ENCODE results near the gene PIK3CA.
"Not testable (repeated sequence)": the region's sequence is repeated elsewhere in the genome, so short reads cannot be mapped to it uniquely, and the experiment has no call there.

PIK3CA gene

GRCh38 chr3:179215550-179215949 is 67.4 kb downstream of the PIK3CA start:
- DNase-seq = not testable (repeated sequence)

DNA sequence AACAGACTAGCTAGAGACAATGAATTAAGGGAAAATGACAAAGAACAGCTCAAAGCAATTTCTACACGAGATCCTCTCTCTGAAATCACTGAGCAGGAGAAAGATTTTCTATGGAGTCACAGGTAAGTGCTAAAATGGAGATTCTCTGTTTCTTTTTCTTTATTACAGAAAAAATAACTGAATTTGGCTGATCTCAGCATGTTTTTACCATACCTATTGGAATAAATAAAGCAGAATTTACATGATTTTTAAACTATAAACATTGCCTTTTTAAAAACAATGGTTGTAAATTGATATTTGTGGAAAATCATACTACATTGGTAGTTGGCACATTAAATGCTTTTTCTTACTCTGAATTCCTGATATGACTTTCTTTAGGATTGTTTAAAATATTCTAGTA is 70.1 kb downstream of the PIK3CA start:
- DNase-seq = not testable (repeated sequence)

DNA sequence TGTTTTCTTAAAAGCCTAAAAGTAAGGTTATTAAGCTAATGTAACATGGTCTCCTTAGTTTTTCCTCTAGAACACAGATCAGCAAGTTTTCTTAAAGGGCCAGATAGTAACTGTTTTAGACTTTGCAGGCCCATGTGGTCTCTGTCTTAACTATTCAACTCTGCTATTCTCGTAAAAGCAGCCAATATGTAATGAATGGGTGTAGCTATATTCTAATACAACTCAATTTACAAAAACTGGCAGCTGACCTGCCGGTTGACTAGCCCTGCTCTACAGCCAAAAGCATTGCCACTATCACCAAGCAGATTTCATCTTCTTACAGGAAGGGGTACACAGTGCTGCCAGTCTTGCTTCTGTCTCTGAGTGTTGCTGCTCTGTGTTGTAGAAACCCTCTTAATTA is 75.4 kb downstream of the PIK3CA start:
- DNase-seq = no peak

DNA sequence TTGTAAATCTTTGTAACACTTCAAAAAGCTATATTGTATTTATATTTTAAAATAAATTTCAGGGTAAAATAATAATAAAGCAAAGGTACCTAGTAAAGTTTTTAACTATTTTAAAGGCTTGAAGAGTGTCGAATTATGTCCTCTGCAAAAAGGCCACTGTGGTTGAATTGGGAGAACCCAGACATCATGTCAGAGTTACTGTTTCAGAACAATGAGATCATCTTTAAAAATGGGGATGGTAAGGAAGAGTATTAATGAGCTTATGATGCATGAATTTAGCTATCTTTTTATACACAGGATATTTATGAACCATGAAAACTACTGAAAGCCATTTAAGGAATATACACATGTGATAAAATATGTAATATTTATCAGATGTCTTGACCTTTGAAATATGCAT is 76.4 kb downstream of the PIK3CA start:
- no peak for DNase-seq

DNA sequence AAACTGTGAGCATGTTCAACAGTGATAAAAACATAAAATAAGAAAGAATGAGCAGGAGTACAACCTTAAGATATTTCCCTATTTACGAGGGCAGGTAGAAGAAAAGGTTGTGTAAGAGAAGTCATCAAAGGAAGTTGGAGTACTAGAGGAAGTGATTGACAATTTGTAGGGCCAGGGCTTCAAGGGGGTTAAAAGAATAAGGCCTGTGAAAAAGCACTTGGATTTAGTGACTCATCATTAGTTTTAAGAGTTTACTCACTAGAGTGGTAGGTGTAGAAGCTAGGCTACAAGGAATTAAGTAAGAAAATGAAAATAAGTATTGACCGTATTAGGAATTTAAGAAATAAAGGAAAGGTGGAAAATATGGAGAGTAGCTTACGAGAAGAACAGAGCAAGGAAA is 79.2 kb downstream of the PIK3CA start:
- DNase-seq = no peak

DNA sequence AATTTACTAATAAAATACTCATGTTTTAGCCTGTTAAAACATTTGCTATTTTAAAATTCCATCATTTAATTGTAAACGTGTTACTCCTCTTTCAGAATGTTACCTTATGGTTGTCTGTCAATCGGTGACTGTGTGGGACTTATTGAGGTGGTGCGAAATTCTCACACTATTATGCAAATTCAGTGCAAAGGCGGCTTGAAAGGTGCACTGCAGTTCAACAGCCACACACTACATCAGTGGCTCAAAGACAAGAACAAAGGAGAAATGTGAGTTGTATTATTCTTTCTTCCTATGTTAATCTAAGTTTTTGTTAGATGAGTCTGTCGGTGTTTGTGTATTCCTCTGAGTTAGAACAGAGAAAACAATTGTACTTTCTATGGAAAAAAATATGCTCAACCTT is 81.0 kb downstream of the PIK3CA start:
- DNase-seq = no peak

DNA sequence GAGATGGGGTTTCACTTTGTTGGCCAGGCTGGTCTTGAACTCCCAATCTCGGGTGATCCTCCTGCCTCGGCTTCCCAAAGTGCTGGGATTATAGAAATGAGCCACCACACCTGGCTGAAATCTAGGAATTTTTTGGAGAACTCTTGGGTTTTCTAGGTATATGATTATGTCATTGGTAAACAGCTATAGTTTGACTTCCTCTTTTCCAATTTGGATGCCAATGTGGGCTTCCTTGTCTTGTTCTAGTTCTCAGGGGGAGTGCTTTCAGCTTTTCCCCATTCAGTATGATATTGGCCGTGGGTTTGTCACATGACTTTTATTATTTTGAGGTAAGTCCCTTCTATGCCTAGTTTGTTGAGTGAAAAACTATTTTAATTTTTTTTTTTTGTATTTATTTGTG is 84.9 kb downstream of the PIK3CA start:
- no peak for DNase-seq

DNA sequence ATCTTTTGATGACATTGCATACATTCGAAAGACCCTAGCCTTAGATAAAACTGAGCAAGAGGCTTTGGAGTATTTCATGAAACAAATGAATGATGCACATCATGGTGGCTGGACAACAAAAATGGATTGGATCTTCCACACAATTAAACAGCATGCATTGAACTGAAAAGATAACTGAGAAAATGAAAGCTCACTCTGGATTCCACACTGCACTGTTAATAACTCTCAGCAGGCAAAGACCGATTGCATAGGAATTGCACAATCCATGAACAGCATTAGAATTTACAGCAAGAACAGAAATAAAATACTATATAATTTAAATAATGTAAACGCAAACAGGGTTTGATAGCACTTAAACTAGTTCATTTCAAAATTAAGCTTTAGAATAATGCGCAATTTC is 86.0 kb downstream of the PIK3CA start:
- no peak for DNase-seq

GRCh38 chr3:179236669-179237301 is 88.6 kb downstream of the PIK3CA start:
- no peak for DNase-seq

DNA sequence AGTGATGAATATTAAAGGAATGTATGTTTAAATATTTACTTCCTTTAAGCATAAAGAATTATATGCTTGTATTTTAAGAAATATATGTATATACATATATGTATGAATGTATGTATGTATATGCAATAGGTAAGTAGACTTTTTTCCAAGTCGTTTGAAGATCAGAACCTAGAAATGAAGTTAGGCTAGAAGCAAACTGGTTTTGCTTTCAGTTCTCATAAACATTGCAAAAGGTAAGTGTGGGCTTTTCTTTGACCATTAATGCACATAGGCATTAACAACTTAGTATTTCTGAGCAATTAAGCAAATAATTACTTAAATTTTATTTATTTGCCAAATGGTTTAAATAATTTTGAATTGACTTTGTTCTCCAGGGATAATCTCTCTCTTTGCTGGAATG is 92.1 kb downstream of the PIK3CA start:
- not testable (repeated sequence) for DNase-seq

DNA sequence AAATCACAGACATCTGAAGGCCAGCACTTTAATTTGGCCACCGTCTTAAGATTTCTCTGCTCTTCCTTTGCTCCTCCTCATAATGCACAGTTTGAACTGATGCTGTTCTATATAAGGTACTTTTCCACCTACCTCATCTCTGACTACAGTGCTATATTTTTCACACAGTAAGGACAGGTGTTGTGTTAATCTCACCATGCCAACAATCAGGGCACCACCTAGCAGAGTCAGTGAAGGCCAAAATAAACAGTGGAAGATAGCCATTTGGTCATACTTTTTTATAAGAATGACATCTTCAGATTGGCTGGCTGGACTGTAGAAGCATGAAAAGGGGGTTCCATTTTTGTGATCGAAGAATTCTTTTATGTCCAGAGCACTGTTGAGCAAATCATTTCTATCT is 94.7 kb downstream of the PIK3CA start:
- not testable (repeated sequence) for DNase-seq

GRCh38 chr3:179244878-179245277 is 96.7 kb downstream of the PIK3CA start:
- no peak for DNase-seq

GRCh38 chr3:179247289-179248015 is 99.3 kb downstream of the PIK3CA start:
- DNase-seq = no peak

GRCh38 chr3:179250803-179251476 is 102.8 kb downstream of the PIK3CA start, which contains the start of gene KCNMB3:
Gene KCNMB3, minus strand, starts transcription at chr3:179251114. Its CDS starts 124 bp downstream, at chr3:179250990.
- no peak for DNase-seq

DNA sequence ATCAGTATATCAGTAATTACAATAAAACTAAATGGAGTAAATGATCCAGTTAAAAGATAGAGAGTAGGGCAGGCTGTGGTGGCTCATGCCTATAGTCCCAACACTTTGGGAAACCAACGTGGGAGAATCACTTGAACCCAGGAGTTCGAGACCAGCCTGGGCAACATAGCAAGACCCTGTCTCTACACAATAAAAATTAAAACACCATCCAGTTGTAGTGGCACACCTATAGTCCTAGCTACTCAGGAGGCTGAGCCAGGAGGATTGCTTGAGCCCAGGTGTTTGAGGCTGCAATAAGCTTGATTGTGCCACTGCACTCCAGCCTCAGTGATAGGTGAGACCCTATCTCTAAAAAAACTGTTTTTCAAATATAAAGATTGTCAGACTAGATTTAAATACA is 108.7 kb downstream of the PIK3CA start:
- DNase-seq = no peak

- not testable (repeated sequence) for DNase-seq
Measured at GRCh38 chr3:179257742-179258141, 109.6 kb downstream of the PIK3CA start.

DNA sequence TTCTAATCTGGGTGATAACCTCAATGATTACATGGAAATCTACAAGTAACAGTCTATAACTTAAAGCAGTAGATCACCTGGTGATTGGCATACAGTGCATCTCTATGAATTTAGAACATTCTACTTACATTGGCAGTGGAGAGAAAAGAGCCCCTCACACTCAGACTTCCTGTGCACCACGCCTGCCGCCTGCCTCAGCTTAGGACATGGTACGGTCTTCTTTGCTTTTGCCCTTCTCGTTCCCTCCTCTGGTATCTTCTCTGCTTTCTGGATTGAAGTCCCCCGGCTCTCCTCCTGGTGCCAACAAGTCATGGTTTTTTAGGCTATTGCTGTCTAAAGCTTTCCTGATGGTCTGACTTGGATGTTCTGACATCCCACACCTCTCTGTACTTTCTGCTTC is 110.7 kb downstream of the PIK3CA start:
- no peak for DNase-seq

DNA sequence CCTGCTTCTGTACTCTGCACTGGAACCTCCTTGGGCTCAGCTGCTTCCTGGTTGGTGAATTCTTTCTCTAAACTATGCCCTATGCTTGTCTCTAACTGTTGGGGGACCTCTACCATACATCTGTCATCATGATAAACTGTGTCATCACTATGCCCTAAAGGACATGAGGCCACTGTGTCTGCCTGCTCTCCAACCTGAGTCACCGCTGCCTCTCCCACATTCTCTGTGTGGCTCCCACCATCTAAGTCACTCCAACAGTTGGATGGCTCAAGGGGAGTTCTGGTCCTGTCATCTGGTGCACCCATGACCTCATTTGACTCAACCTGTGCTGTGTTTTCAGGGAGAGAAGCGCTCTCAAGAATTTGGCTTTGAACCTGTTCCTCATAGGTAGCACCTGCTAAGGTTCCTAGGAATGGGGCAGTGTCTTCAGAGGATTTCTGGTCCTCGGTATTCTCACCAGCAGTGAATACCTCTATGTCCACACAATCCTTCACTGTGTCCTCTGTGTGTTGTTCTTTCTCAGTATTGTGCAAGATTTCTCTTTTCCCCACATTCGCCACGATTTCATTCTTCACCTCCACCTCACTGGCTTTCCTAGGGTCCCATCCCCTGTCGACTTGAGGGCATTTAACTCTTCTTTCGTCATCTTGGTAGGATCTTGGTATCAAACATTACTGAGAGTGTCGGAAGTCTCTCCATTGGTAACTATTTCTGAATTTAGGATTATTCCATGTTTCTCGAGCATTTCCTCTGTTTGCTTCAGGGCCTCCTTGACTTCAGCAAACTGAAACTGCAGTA is 112.0 kb downstream of the PIK3CA start:
- not testable (repeated sequence) for DNase-seq

GRCh38 chr3:179260949-179261765 is 113.0 kb downstream of the PIK3CA start:
- DNase-seq = peak; percentile 35

- DNase-seq = no peak
Measured at GRCh38 chr3:179263134-179263533, 115.0 kb downstream of the PIK3CA start.

- DNase-seq = no peak
Measured at GRCh38 chr3:179264449-179264848, 116.3 kb downstream of the PIK3CA start.

- peak; percentile 44 for DNase-seq
Measured at GRCh38 chr3:179265092-179265491, 116.9 kb downstream of the PIK3CA start.

All from NCI-H1694 treated with DMSO at 0.1 percent for 48 hours (cell line).